B cell (primary cell): ENCODE results near the gene IKZF3. TPM values are rescaled to one million over a fixed set of nuclear protein-coding genes. Genes with fewer than 3 reads are reported as not detected.

Source experiments
- ATAC-seq: fragments of 200-7000 bp; cut with Tn5 transposase; one replicate; pipeline ENCODE4 v1.10.0; 2021; ENCODE audit warnings: low read depth, mild to moderate bottlenecking, moderate number of reproducible peaks, moderate library complexity
- CTCF ChIA-PET: fragments of 350-600 bp; sonication (Branson Sonifier 250); formaldehyde crosslinking; loops from one replicate; lab custom pipeline; 2021; ENCODE audit warnings: antibody characterized with exemption, inconsistent platforms; lab: Charles Lee
- POLR2A ChIA-PET: fragments of 350-600 bp; sonication (Branson Sonifier 250); formaldehyde crosslinking; loops from one replicate; lab custom pipeline; 2021; ENCODE audit warnings: antibody characterized with exemption; lab: Charles Lee
- DNase-seq: peaks from one replicate; pipeline ENCODE4 v3.0.0; 2013
- H2AFZ ChIP-seq: 2 replicates; pipeline ENCODE4 v1.6.1; 2012; ENCODE audit warnings: mild to moderate bottlenecking, low read depth, low read length; ENCODE audit not compliant: insufficient read depth, poor library complexity, severe bottlenecking
- H3K27ac ChIP-seq, 2 donors: 1 replicate in 1 of 2; 2 replicates in 1 of 2; pipeline ENCODE4 v1.5.1; 2012 to 2013; ENCODE audit warnings: low read length in 2 of 2, mild to moderate bottlenecking in 2 of 2, moderate library complexity in 1 of 2
- H3K27me3 ChIP-seq, 4 experiments: fragments of 200-600 bp in 1 of 4; sonication (generic) in 1 of 4; replicated peaks in 1 of 4; 1 replicate in 2 of 4; 2 replicates in 2 of 4; pipeline versions ENCODE4 v1.6.1 to v1.7.0; 2013 to 2016; ENCODE audit warnings: low read length in 3 of 4, mild to moderate bottlenecking in 2 of 4, mixed read lengths in 1 of 4, moderate library complexity in 1 of 4; ENCODE audit not compliant: insufficient read depth in 4 of 4, control insufficient read depth in 3 of 4; ENCODE audit errors: control extremely low read depth in 1 of 4
- H3K36me3 ChIP-seq, 2 experiments: replicated peaks in 1 of 2; 1 replicate in 1 of 2; 2 replicates in 1 of 2; pipeline versions ENCODE4 v1.6.1 to v1.7.1; 2013; ENCODE audit warnings: low read length in 1 of 2; ENCODE audit not compliant: insufficient read depth in 2 of 2, control insufficient read depth in 1 of 2; ENCODE audit errors: control extremely low read depth in 1 of 2, extremely low read depth in 1 of 2
- H3K4me1 ChIP-seq, 2 donors: fragments of 200-600 bp in 1 of 2; sonication (generic) in 1 of 2; 1 replicate in 1 of 2; 2 replicates in 1 of 2; pipeline versions ENCODE4 v1.5.1 to v1.6.1; 2013 to 2017; ENCODE audit warnings: low read length in 2 of 2; ENCODE audit not compliant: control insufficient read depth in 2 of 2, insufficient read depth in 2 of 2
- H3K4me2 ChIP-seq: replicated peaks from 2 replicates; pipeline ENCODE3; 2012; ENCODE audit warnings: mild to moderate bottlenecking, low read depth, low read length; ENCODE audit not compliant: poor library complexity, severe bottlenecking
- H3K4me3 ChIP-seq, 5 experiments: fragments of 200-600 bp in 1 of 5; sonication (generic) in 1 of 5; 1 replicate in 3 of 5; 2 replicates in 2 of 5; pipeline versions ENCODE4 v1.5.1 to v1.7.0; 2011 to 2016; ENCODE audit warnings: low read length in 4 of 5, mild to moderate bottlenecking in 4 of 5, low read depth in 2 of 5, control low read depth in 1 of 5, moderate library complexity in 1 of 5; ENCODE audit not compliant: insufficient read depth in 1 of 5; ENCODE audit errors: control extremely low read depth in 1 of 5, extremely low read depth in 1 of 5
- H3K79me2 ChIP-seq: fragments of 200-600 bp; sonication (generic); one replicate; pipeline ENCODE4 v1.6.0; 2016; ENCODE audit warnings: low read length; ENCODE audit not compliant: control insufficient read depth, insufficient read depth
- H3K9ac ChIP-seq: fragments of 200-600 bp; sonication (generic); 2 replicates; pipeline ENCODE4 v1.6.1; 2017; ENCODE audit warnings: mild to moderate bottlenecking, low read length, moderate library complexity
- H3K9me3 ChIP-seq, 3 donors: one replicate each; pipeline versions ENCODE4 v1.6.1 to v1.7.1; 2013; ENCODE audit warnings: low read length in 2 of 3; ENCODE audit not compliant: control insufficient read depth in 2 of 3, insufficient read depth in 1 of 3; ENCODE audit errors: control extremely low read depth in 1 of 3
- H4K20me1 ChIP-seq: 2 replicates; pipeline ENCODE4 v1.6.0; 2012; ENCODE audit warnings: mild to moderate bottlenecking, low read length; ENCODE audit not compliant: insufficient read depth, control insufficient read depth, poor library complexity, severe bottlenecking
- H3K27ac Mint-ChIP-seq: one replicate; pipeline ENCODE4 v1.8.0; 2021; ENCODE audit warnings: mixed read lengths
- H3K27me3 Mint-ChIP-seq: one replicate; pipeline ENCODE4 v1.8.0; 2021; ENCODE audit warnings: mixed read lengths
- H3K4me1 Mint-ChIP-seq: one replicate; pipeline ENCODE4 v1.8.0; 2021; ENCODE audit warnings: mixed read lengths
- H3K4me3 Mint-ChIP-seq: one replicate; pipeline ENCODE4 v1.8.0; 2021; ENCODE audit warnings: mixed read lengths
- H3K9me3 Mint-ChIP-seq: one replicate; pipeline ENCODE4 v1.8.0; 2022; ENCODE audit warnings: mixed read lengths; ENCODE audit not compliant: insufficient read depth
- EZH2 ChIP-seq: IDR thresholded peaks from 2 replicates; pipeline ENCODE4 v1.6.1; 2012; ENCODE audit warnings: borderline replicate concordance, low read depth, mild to moderate bottlenecking, moderate library complexity, low read length; ENCODE audit not compliant: insufficient read depth, poor library complexity, severe bottlenecking
- WGBS: methylation state at CpG from one replicate; pipeline ENCODE4 v1.1.5; 2013; ENCODE audit warnings: missing lambda C conversion rate; ENCODE audit not compliant: insufficient coverage; 5-methylcytosine and 5-hydroxymethylcytosine counted together
- intact Hi-C: fragments of 100-400 bp; cut with micrococcal nuclease; formaldehyde crosslinking; loops from one replicate; pipeline ENCODE4 v1.10.0; 2022
- polyA plus RNA-seq: library from polyadenylated mRNA; depleted of rRNA; stranded (reverse); fragments of >200 nt; gene quantifications from 2 replicates; pipeline ENCODE4 v1.2.3, GENCODE V29; 2012
- total RNA-seq, 2 donors: library from RNA; stranded (reverse); fragments of 120-200 nt in 1 of 2; gene quantifications; 1 replicate in 1 of 2; 2 replicates in 1 of 2; pipeline versions ENCODE4 v1.2.3 to v1.2.4, GENCODE V29; 2013 to 2022
- TF ChIP-seq, protein P1 (sequence below): fragments of 200-600 bp; IDR thresholded peaks from one replicate; pipeline ENCODE4 v1.8.0; 2022; ENCODE audit warnings: antibody characterized with exemption, mild to moderate bottlenecking

Gene IKZF3
- total and polyA plus RNA-seq, 2 donors (not counting 1 experiment from before 2014, with no cell fraction given), result 63.0 to 178 TPM

DNA sequence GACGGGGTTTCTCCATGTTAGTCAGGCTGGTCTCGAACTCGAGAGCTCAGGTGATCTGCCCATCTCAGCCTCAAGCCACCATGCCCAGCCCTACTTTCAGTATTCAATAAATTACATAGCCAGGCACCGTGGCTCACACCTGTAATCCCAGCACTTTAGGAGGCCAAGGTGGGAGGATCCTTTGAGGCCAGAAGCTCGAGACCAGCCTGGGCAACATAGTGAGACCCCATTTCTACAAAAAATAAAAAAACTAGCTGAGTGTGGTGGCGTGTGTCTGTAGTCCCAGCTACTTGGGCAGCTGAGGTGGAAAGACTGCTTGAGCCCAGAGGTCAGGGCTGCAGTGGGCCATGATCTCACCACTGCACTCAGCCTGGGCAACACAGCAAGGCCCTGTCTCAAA, 142.0 kb downstream of the IKZF3 start:
- WGBS, result 83% methylated on average over 1 of the region's 6 CpGs
- intact Hi-C loops, result no loop called here
- Mint-ChIP-seq H3K9me3 (no peaks in the 10 kb centered on the region), H3K4me1 (peaks cover 9% of the 10 kb centered on the region), H3K27me3 (no peaks in the 10 kb centered on the region), H3K4me3 (no peak overlapping the region), H3K27ac (no peak overlapping the region)
- no peaks in the 10 kb centered on the region for H3K79me2 ChIP-seq
- H3K4me2 ChIP-seq, result no peak overlapping the region
- no peak overlapping the region for H3K9ac ChIP-seq
- ChIA-PET CTCF (no interaction called here), POLR2A (no interaction called here)
- H3K27ac ChIP-seq, result no peak overlapping the region
- no peaks in the 10 kb centered on the region for H3K27me3 ChIP-seq
- ATAC-seq, result no peak
- no peak overlapping the region for H2AFZ ChIP-seq
- TF ChIP-seq EZH2, result no peak
- TF ChIP-seq, protein P1, sequence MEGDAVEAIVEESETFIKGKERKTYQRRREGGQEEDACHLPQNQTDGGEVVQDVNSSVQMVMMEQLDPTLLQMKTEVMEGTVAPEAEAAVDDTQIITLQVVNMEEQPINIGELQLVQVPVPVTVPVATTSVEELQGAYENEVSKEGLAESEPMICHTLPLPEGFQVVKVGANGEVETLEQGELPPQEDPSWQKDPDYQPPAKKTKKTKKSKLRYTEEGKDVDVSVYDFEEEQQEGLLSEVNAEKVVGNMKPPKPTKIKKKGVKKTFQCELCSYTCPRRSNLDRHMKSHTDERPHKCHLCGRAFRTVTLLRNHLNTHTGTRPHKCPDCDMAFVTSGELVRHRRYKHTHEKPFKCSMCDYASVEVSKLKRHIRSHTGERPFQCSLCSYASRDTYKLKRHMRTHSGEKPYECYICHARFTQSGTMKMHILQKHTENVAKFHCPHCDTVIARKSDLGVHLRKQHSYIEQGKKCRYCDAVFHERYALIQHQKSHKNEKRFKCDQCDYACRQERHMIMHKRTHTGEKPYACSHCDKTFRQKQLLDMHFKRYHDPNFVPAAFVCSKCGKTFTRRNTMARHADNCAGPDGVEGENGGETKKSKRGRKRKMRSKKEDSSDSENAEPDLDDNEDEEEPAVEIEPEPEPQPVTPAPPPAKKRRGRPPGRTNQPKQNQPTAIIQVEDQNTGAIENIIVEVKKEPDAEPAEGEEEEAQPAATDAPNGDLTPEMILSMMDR, result no peak
- H3K4me3 ChIP-seq, result no peak overlapping the region
- DNase-seq, result no peak
- peaks cover 5% of the 10 kb centered on the region for H4K20me1 ChIP-seq
- peaks cover 0 to 3% (median 0%) of the 10 kb centered on the region in 3 donors for H3K9me3 ChIP-seq
- no peaks in the 10 kb centered on the region for H3K4me1 ChIP-seq
- H3K36me3 ChIP-seq, result peaks cover 0 to 3% of the 10 kb centered on the region in 2 experiments

DNA sequence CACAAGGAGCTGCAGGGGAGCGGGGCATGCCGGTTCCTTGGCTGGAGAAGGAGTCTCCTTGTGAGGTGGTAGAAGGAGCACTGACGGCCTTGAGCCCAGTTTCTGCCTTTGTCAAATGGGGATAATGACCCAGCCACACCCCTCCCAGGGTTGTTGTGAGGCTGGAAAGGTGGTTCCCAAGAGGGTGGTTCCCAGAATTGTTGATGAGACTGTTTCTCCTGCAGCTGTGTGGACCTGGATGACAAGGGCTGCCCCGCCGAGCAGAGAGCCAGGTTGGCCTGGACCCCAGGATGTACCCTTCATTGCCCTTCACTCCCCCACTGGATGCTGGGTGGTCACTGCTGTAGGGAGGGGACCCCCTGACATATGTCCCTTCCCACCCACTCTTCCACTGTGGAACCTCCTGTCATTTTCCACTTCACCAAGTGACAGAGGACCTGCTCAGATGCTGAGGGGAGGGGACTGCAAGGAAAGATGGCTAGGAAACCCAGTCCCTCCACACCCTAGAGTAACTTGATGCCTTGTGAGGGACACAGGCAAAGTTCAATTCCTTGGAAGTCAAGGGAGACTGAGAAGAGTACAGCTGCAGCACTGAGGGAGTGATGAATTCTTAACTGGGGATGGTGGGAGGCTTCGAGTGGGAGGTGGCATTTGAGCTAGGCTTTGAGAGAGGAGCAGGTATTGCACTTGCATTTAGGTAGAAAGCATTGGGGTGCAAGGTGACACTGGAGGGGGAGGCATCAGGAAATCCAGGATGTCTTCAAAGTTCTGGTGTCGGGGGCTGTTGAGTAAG, 144.4 kb downstream of the IKZF3 start:
- H2AFZ ChIP-seq, result no peak overlapping the region
- ChIA-PET CTCF (interaction anchor here (1.0 to 1.3 kb wide), 2 partner anchors 65 to 98 kb away, joined by 3 to 5 read pairs; no protein-coding TSS in a partner anchor), POLR2A (no interaction called here)
- H3K4me2 ChIP-seq, result no peak overlapping the region
- H3K27ac Mint-ChIP-seq, result no peak overlapping the region
- 88% methylated on average over 2 of the region's 7 CpGs for WGBS
- no peaks in the 10 kb centered on the region for H3K9me3 Mint-ChIP-seq
- no peaks in the 10 kb centered on the region for H3K4me1 ChIP-seq
- no peak for TF ChIP-seq EZH2
- TF ChIP-seq, protein P1, result no peak
- no peak for ATAC-seq
- H3K27me3 ChIP-seq, result no peaks in the 10 kb centered on the region
- H3K36me3 ChIP-seq, result no peaks in the 10 kb centered on the region
- intact Hi-C loops, result no loop called here
- H3K4me3 ChIP-seq, result no peak overlapping the region
- H3K27ac ChIP-seq, result no peak overlapping the region
- no peak overlapping the region for H3K4me3 Mint-ChIP-seq
- no peaks in the 10 kb centered on the region for H3K4me1 Mint-ChIP-seq
- H3K79me2 ChIP-seq, result no peaks in the 10 kb centered on the region
- H3K9ac ChIP-seq, result no peak overlapping the region
- DNase-seq, result no peak
- no peaks in the 10 kb centered on the region for H4K20me1 ChIP-seq
- H3K9me3 ChIP-seq, result peaks cover 0 to 3% (median 0%) of the 10 kb centered on the region in 3 donors
- H3K27me3 Mint-ChIP-seq, result no peaks in the 10 kb centered on the region
